ENCODE data around the gene SLC44A1.
A peak's percentile ranks its signal among the peaks of the same experiment; 100 is the strongest.

The SLC44A1 gene

GRCh38 chr9:105341434-105342146, 97.1 kb downstream of the SLC44A1 start:
- DNase-seq: peak; percentile 19

- DNase-seq: no peak
Observed at GRCh38 chr9:105342147-105342505, 97.7 kb downstream of the SLC44A1 start.

GRCh38 chr9:105344283-105344682, 99.8 kb downstream of the SLC44A1 start:
- no peak for DNase-seq

- peak; percentile 54 for DNase-seq
Observed at GRCh38 chr9:105345626-105346025, 101.2 kb downstream of the SLC44A1 start.

GRCh38 chr9:105346273-105346672, 101.8 kb downstream of the SLC44A1 start:
- peak; percentile 19 for DNase-seq

- DNase-seq: no peak
Observed at GRCh38 chr9:105354448-105354847, 110.0 kb downstream of the SLC44A1 start.

GRCh38 chr9:105355781-105356180, 111.3 kb downstream of the SLC44A1 start:
- DNase-seq: peak; percentile 96

- no peak for DNase-seq
Observed at GRCh38 chr9:105357937-105358336, 113.5 kb downstream of the SLC44A1 start.

GRCh38 chr9:105359892-105360291, 115.4 kb downstream of the SLC44A1 start:
- peak; percentile 78 for DNase-seq

- DNase-seq: no peak
Observed at GRCh38 chr9:105360344-105360743, 115.9 kb downstream of the SLC44A1 start.

- DNase-seq: no peak
Observed at GRCh38 chr9:105361873-105362272, 117.4 kb downstream of the SLC44A1 start.

GRCh38 chr9:105362470-105362869, 118.0 kb downstream of the SLC44A1 start:
- no peak for DNase-seq

GRCh38 chr9:105363837-105364236, 119.4 kb downstream of the SLC44A1 start:
- no peak for DNase-seq

- no peak for DNase-seq
Observed at GRCh38 chr9:105369911-105370310, 125.5 kb downstream of the SLC44A1 start.

- DNase-seq: no peak
Observed at GRCh38 chr9:105373723-105374122, 129.3 kb downstream of the SLC44A1 start.

GRCh38 chr9:105375323-105375722, 130.9 kb downstream of the SLC44A1 start:
- no peak for DNase-seq

GRCh38 chr9:105376893-105377292, 132.4 kb downstream of the SLC44A1 start:
- DNase-seq: no peak

GRCh38 chr9:105385381-105385985, 141.0 kb downstream of the SLC44A1 start:
- peak; percentile 83 for DNase-seq

GRCh38 chr9:105389796-105390195, 145.3 kb downstream of the SLC44A1 start:
- DNase-seq: no peak

- no peak for DNase-seq
Observed at GRCh38 chr9:105390871-105391270, 146.4 kb downstream of the SLC44A1 start.

GRCh38 chr9:105391288-105391687, 146.8 kb downstream of the SLC44A1 start:
- DNase-seq: no peak

GRCh38 chr9:105392531-105392930, 148.1 kb downstream of the SLC44A1 start:
- DNase-seq: no peak

- no peak for DNase-seq
Observed at GRCh38 chr9:105393576-105394344, 149.3 kb downstream of the SLC44A1 start.

GRCh38 chr9:105396441-105396840, 152.0 kb downstream of the SLC44A1 start:
- DNase-seq: no peak
